Small intestine (tissue), 7 donors: ENCODE measurements around the gene CUL9. TPM values are rescaled to one million over a fixed set of nuclear protein-coding genes. Genes with fewer than 3 reads are reported as not detected.

ENCODE experiments used
- DNase-seq, 2 donors: peaks; one replicate each; pipeline versions ENCODE4 v3.0.0 to v3.0.0-alpha.2; 2013
- FAIRE-seq: peaks from 2 replicates; lab custom pipeline; 2012; peaks lifted over from hg19 to GRCh38; lab: Jason Lieb, UNC
- H3K27ac ChIP-seq, 3 donors: one replicate each; pipeline ENCODE4 v1.5.1; 2013; ENCODE audit warnings: low read length in 2 of 3, mild to moderate bottlenecking in 2 of 3, control low read depth in 1 of 3, inconsistent platforms in 1 of 3, low read depth in 1 of 3, moderate library complexity in 1 of 3
- H3K27me3 ChIP-seq, 3 donors: one replicate each; pipeline ENCODE4 v1.6.1; 2013; ENCODE audit warnings: low read length in 3 of 3, inconsistent platforms in 1 of 3; ENCODE audit not compliant: control insufficient read depth in 3 of 3, insufficient read depth in 3 of 3
- H3K36me3 ChIP-seq, 3 donors: one replicate each; pipeline ENCODE4 v1.6.1; 2013; ENCODE audit warnings: low read length in 3 of 3, inconsistent platforms in 1 of 3, low read depth in 1 of 3, mild to moderate bottlenecking in 1 of 3, moderate library complexity in 1 of 3; ENCODE audit not compliant: control insufficient read depth in 3 of 3, insufficient read depth in 2 of 3
- H3K4me1 ChIP-seq, 3 donors: one replicate each; pipeline ENCODE4 v1.6.1; 2013; ENCODE audit warnings: low read length in 2 of 3, inconsistent platforms in 1 of 3, low read depth in 1 of 3, mild to moderate bottlenecking in 1 of 3, moderate library complexity in 1 of 3; ENCODE audit not compliant: control insufficient read depth in 3 of 3, insufficient read depth in 2 of 3
- H3K4me3 ChIP-seq, 3 donors: one replicate each; pipeline ENCODE4 v1.5.1; 2013; ENCODE audit warnings: low read length in 3 of 3, control low read depth in 1 of 3, inconsistent platforms in 1 of 3, low read depth in 1 of 3, mild to moderate bottlenecking in 1 of 3, moderate library complexity in 1 of 3
- H3K9me3 ChIP-seq, 2 donors: one replicate each; pipeline ENCODE4 v1.6.1; 2013; ENCODE audit warnings: low read depth in 1 of 2, low read length in 1 of 2; ENCODE audit not compliant: control insufficient read depth in 2 of 2, insufficient read depth in 1 of 2
- WGBS, 3 donors: extraction: QIAGEN DNeasy Blood & Tissue Kit; methylation state at CpG; one replicate each; pipeline ENCODE4 v1.1.7; 2013; 5-methylcytosine and 5-hydroxymethylcytosine counted together
- polyA plus RNA-seq, 4 donors: library from polyadenylated mRNA; stranded (reverse) in 3 of 4; unstranded in 1 of 4; fragments of 200-250 nt in 3 of 4; fragments of 120-200 nt in 1 of 4; gene quantifications; one replicate each; pipeline versions ENCODE4 v1.2.1 to v1.2.3, GENCODE V29; 2013
- donor health status: healthy with polysubstance abuse.
- donor health status: control.
- donor health status: control.
- donor health status: Bipolar disorder and iron deficiency.
- donor health status: healthy.

Gene CUL9
- polyA plus RNA-seq, 4 donors, result 22.2 to 86.2 (median 52.5) TPM

DNA sequence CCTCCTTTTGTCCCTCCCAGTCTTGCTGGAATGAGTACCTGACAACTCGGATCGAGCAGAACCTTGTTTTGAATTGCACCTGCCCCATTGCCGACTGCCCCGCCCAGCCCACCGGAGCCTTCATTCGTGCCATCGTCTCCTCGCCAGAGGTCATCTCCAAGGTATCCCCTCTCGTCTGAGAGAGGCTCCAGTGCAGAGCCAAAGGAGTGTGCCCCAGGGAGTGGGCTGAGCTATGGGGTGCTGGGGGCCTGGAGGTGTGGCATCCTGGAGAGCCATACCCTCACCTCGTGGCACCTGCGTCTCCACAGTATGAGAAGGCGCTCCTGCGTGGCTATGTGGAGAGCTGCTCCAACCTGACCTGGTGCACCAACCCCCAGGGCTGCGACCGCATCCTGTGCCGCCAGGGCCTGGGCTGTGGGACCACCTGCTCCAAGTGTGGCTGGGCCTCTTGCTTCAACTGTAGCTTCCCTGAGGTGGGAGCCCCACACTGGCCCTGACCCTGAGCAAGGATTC, 38.5 kb downstream of the CUL9 start:
- 79 to 89% (median 88%) methylated on average over 15 to 16 of the region's 16 CpGs for WGBS, 3 donors
- Histone ChIP-seq H3K27ac (no peak overlapping the region), H3K4me3 (no peak overlapping the region), H3K4me1 (peaks cover 0 to 4% (median 2%) of the 10 kb centered on the region in 3 donors), H3K36me3 (peaks cover 0 to 83% (median 8%) of the 10 kb centered on the region in 3 donors), H3K9me3 (no peaks in the 10 kb centered on the region), H3K27me3 (no peaks in the 10 kb centered on the region)
- DNase-seq (no peak), FAIRE-seq (no peak)

DNA sequence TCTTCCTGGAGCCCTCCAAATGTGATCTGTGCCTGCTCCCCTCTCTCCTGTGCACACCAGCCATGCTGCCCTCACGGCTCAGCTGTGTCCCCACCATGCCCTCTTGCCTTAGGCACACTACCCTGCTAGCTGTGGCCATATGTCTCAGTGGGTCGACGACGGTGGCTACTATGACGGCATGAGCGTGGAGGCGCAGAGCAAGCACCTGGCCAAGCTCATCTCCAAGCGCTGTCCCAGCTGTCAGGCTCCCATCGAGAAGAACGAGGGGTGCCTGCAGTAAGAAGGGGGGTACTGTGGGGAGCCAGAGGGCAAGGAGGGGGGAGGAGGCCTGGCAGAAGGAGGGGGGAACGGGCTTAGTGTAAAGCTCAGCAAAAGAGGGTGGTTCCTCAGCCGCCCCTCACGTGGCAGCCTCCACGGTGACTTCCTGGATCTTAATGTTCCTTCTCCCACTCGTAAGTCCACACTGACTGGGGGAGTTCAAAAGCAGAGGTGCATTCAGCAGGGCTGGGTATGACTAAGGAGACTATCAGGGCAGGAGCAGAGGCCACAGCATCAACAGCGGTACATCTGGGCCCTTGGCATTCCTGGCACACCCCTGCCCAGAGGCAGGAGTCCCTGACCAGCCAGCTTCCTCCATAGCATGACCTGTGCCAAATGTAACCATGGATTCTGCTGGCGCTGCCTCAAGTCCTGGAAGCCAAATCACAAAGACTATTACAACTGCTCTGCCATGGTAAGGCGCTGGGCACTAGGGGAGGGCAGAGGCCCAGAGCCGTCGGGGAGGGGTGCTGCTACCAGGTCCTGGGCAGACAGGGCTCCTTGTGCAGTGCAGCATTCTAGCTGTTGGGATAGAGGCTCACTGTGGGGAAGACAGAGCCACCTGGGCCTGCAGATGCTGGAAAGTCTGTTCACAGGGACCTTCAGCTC, 39.3 kb downstream of the CUL9 start:
- H3K4me3 ChIP-seq, result no peak overlapping the region
- no peaks in the 10 kb centered on the region for H3K9me3 ChIP-seq
- 83 to 91% (median 88%) methylated on average over 20 of the region's 20 CpGs for WGBS, 3 donors
- DNase-seq (no peak), FAIRE-seq (no peak)
- H3K36me3 ChIP-seq, result peaks cover 0 to 83% (median 3%) of the 10 kb centered on the region in 3 donors
- H3K27me3 ChIP-seq, result no peaks in the 10 kb centered on the region
- peaks cover 0 to 4% (median 2%) of the 10 kb centered on the region in 3 donors for H3K4me1 ChIP-seq
- H3K27ac ChIP-seq, result no peak overlapping the region

GRCh38 chr6:43222418-43223059, 40.5 kb downstream of the CUL9 start:
- 88 to 91% (median 89%) methylated on average over 15 of the region's 15 CpGs for WGBS, 3 donors
- Histone ChIP-seq H3K27ac (no peak overlapping the region), H3K4me1 (peaks cover 0 to 8% (median 2%) of the 10 kb centered on the region in 3 donors), H3K4me3 (no peak overlapping the region), H3K27me3 (no peaks in the 10 kb centered on the region), H3K36me3 (peaks cover 0 to 82% (median 2%) of the 10 kb centered on the region in 3 donors), H3K9me3 (no peaks in the 10 kb centered on the region)
- FAIRE-seq, result no peak
- DNase-seq, result no peak

DNA sequence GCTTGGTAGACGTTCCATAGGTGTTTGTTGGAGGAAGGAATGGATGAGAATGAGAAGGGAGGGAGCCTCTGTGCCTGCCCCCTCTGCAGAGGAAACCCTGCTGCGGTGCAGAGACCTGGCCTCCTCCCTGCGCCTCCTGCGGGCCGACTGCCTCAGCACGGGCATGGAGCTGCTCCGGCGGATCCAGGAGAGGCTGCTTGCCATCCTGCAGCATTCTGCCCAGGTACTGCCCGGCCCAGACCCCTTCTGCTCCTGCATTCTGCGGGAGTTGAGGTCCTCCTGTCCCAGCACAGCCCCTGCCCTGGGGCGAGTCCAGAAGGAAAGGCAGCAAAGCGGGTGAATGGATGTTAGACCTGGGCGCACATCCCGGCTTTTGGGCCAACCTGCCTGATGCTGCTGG, 41.2 kb downstream of the CUL9 start:
- peaks cover 2 to 14% (median 4%) of the 10 kb centered on the region in 3 donors for H3K4me1 ChIP-seq
- DNase-seq (no peak), FAIRE-seq (no peak)
- peaks cover 0 to 83% (median 2%) of the 10 kb centered on the region in 3 donors for H3K36me3 ChIP-seq
- 89 to 90% (median 89%) methylated on average over 12 to 14 of the region's 14 CpGs for WGBS, 3 donors
- H3K27ac ChIP-seq, result no peak overlapping the region
- no peak overlapping the region for H3K4me3 ChIP-seq
- no peaks in the 10 kb centered on the region for H3K9me3 ChIP-seq
- H3K27me3 ChIP-seq, result no peaks in the 10 kb centered on the region

DNA sequence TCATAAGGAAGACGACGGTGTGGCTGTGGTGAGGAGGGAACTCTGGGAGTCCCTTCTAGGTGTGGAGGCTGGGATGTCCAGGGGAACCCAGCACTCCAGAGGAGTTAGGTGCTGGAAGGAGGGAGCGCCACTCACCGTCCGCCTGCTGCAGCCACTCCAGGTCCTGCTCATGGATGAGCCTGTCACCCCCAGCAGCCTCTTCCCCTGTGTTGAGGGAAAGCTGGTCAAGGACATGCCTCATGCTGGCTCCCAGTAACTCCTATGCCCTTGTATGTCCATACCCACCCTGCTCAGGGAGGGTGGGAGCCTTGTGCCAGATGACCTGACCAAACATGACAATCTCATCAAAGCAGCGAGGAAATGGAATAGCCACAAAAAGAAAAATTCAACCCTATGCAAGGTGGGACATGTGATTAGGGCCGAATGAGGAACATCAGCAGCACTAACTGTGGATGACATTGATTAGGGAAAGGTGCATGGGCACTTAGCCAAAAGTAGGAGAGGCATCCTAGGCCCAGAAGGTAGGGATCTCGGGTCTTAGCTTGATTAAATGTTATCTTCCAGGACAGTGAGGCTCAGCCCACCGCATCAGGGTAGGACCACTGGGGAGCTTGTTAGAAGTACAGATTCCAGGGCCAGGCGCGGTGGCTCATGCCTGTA, 44.3 kb downstream of the CUL9 start:
- 85 to 90% (median 86%) methylated on average over 11 of the region's 11 CpGs for WGBS, 3 donors
- H3K4me3 ChIP-seq, result no peak overlapping the region
- peaks cover 0 to 58% (median 0%) of the 10 kb centered on the region in 3 donors for H3K36me3 ChIP-seq
- H3K27me3 ChIP-seq, result peaks cover 0 to 4% (median 0%) of the 10 kb centered on the region in 3 donors
- H3K27ac ChIP-seq, result no peak overlapping the region
- H3K4me1 ChIP-seq, result peaks cover 2 to 21% (median 7%) of the 10 kb centered on the region in 3 donors
- FAIRE-seq (no peak), DNase-seq (no peak)
- no peaks in the 10 kb centered on the region for H3K9me3 ChIP-seq

DNA sequence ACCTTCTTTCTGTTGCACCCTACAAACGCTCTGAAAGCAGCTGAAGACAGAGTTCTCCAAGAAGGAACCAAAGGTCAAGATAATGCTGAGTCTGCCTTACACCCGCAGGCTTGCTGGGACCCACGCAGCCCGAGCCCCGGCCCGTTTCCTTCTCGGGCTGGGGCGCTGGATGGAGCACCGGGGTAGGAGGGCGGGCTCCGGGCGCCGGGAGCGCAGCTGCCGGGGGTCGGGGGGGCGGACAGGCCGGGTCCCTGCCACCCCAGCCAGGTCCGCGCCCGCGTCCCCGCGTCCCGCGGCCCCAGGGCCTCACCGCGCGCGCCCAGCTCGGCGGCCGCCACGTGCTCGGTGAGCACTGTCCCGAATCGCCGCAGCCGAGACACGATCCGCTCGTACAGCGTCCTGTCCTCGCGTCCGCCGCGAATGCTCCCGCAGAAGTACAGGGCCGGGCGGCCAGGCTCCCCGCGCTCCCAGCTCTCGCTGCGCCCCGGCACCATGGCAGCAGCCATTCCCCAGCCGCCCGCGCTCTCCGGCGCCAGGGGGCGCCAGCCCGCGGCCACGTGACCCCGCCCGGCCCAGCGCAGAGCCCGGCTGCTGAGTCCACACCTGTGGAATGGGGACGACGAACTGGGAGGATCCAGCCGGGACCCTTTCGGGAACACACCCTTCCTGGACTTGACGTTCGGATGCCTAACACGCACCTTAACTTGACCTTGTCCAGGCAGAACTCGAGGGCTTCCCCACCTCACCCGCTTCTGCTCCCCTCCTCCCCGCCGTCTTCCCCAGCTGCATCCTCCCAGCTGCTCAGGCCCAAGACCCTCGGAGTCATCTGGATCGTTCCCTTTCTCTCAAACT, 47.2 kb downstream of the CUL9 start, which contains the start of gene DNPH1:
DNPH1 (minus strand) TSS at position 531 of the 852 bp plus-strand sequence; CDS start at position 506, 25 bp downstream.
- peak within 1 kb of the TSS; percentile 45 to 86 (median 84) for H3K4me3 ChIP-seq
- peak; percentile 79 to 95 for DNase-seq
- no peaks in the 10 kb centered on the region for H3K9me3 ChIP-seq
- H3K27me3 ChIP-seq, result peaks cover 0 to 5% (median 0%) of the 10 kb centered on the region in 3 donors
- no peak for FAIRE-seq
- WGBS, 3 donors, result 2 to 5% (median 4%) methylated on average over 54 to 82 of the region's 82 CpGs
- peak within 1 kb of the TSS; percentile 44 to 85 (median 62) for H3K27ac ChIP-seq
- H3K4me1 ChIP-seq, result peaks cover 2 to 17% (median 7%) of the 10 kb centered on the region in 3 donors
- peaks cover 0 to 30% (median 0%) of the 10 kb centered on the region in 3 donors for H3K36me3 ChIP-seq

- FAIRE-seq, result no peak
These were observed 48.0 kb downstream of the CUL9 start for GRCh38 chr6:43229803-43230620.

More at GRCh38 chr6:43229803-43230620, 48.0 kb downstream of the CUL9 start:
- no peaks in the 10 kb centered on the region for H3K9me3 ChIP-seq
- no peak for DNase-seq
- WGBS, 3 donors, result 64 to 75% (median 73%) methylated on average over 17 of the region's 17 CpGs
- peaks cover 0 to 5% (median 0%) of the 10 kb centered on the region in 3 donors for H3K27me3 ChIP-seq
- peaks cover 0 to 23% (median 0%) of the 10 kb centered on the region in 3 donors for H3K36me3 ChIP-seq
- H3K4me1 ChIP-seq, result peaks cover 2 to 17% (median 5%) of the 10 kb centered on the region in 3 donors
- no peak overlapping the region for H3K27ac ChIP-seq
- peak overlapping the region in 1 of 3 donors; percentile 45 for H3K4me3 ChIP-seq
